GM12801 (cell line): Measurements from ENCODE around the gene CRAT.

ENCODE experiments used
- TF ChIP-seq, protein P1 (sequence below): IDR thresholded peaks from one replicate; pipeline ENCODE4 v1.5.1; 2011; ENCODE audit warnings: control low read depth; ENCODE audit not compliant: insufficient read length; ENCODE audit errors: extremely low read depth

CRAT gene

DNA sequence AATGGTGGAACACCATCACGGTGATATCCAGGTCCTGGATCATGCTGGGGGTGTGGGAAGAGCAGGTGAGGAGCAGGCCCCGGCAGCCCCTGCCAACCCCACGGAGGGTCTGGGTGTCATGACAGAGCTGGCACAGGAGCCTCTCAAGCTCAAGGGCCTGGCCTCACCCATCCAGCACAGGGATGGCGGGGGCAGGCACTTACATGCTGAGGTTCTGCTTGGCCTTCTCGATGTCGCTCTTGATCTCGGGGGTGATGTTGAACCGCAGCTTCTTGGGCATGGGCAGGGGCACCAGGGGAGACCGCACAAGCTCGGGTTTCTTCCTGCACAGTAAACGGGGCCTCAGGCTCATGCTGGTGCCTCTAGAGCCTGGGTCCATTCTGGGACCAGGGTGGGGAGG lies 12.3 kb downstream of the CRAT start:
- TF ChIP-seq, protein P1, sequence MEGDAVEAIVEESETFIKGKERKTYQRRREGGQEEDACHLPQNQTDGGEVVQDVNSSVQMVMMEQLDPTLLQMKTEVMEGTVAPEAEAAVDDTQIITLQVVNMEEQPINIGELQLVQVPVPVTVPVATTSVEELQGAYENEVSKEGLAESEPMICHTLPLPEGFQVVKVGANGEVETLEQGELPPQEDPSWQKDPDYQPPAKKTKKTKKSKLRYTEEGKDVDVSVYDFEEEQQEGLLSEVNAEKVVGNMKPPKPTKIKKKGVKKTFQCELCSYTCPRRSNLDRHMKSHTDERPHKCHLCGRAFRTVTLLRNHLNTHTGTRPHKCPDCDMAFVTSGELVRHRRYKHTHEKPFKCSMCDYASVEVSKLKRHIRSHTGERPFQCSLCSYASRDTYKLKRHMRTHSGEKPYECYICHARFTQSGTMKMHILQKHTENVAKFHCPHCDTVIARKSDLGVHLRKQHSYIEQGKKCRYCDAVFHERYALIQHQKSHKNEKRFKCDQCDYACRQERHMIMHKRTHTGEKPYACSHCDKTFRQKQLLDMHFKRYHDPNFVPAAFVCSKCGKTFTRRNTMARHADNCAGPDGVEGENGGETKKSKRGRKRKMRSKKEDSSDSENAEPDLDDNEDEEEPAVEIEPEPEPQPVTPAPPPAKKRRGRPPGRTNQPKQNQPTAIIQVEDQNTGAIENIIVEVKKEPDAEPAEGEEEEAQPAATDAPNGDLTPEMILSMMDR = no peak

DNA sequence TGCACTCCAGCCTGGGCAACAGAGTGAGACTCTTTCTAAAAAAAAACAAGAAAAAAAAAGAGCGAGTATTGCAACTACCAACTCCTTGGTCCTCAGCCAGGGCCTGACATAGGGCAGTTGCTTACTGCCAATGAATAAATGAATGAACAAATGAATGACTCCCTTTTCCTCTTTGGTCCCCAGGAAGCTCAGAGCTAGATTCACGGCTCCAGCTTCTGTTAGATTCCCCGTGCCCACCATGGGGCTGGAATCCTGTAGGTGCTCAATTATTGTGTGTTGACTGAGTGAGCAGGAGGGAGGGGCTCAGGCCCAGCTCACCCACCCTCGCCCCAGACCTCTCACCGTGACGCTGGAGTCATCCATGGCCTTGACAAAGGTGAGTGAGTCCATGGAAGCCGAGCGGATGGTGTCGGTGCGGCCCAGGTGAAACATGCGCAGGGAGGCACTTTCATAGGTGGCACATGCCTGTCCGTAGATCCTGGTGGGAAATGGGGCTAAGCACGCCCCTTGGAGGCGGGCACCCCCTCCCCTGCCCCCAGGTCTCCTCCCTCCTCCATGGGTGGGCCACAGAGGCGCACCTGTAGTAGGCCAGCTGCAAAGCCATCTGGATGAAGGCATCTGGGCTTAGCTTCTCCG lies 12.8 kb downstream of the CRAT start:
- TF ChIP-seq, protein P1 = no peak

DNA sequence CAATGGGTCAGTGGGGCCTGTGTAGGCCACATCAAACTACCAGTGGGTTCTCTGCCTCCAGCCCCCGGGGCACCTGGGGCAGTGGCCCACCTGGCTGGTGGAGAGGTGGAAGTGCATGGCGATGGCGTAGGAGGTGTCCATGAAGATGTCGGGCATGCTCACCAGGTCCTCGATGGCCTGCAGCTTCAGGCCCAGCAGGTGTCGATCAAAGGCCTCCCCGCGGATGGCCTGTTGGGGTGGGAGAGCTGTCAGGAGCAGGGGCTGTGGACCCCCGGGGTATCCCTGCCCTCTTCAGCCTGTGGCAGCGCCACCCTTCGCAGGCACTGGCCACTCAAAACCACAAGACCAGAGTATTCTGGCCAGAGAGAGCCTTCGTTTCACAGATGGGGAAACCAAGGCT lies 14.7 kb downstream of the CRAT start:
- TF ChIP-seq, protein P1 = no peak

DNA sequence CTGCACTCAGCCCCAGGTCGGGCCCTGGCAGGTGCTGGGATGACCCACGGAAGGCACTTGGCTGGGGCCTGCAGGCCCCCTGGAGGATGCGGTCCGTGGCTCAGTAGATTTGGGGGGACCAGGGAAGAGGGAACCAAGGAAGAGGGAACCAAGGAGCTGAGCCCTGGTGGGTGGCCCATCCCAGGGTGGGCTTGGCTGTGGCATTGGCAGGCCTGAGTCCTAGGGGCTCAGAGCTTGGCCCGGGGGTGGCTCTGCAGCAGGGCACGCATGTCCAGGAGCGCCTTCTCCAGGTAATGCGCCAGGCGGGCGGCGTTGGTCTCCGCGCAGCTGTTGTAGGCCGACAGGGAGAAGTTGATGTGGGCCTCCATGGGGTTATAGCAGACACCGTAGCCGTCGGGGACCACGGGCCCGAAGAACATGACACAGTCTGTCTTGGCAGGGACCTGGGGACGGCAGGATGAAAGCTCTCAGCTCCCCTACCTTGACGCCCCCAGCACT lies 15.4 kb downstream of the CRAT start:
- TF ChIP-seq, protein P1 = no peak

DNA sequence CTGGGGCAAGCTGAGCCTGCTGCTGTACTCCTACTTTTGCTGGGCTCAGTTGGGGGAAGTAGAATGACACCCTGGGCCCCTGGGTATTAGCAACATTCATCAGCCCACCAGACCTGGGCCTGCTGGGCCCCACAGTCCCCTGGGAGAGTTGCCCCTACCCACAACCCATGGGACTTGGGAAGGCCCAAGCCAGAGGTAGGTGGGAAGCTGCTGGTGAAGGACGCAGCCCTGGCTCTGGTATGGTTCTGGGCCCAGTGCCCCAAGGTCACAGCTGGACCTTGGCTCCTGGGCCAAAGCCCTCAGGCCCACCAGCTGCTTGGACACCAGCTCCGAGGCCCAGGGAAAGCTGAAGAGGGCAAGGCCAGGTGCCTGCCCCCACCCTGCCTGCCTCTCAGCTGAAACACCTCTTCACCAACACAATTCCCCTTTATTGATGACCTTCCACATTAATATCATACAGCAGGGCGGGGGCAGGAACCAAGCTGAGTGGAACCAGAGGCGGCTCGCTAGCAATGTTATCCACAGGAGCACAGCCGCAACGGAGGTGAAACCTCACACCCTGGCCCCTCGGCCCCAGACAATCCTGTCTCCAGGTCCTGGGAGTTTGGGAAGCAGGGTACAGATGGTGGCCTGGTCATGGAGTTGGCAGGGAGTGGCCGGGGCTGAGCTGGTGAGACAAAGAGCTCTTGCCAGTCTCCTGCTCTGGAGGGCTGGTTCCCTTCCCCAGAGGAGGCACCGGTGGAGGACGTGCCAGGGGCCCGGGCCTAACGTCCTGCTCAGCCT lies 16.0 kb downstream of the CRAT start:
- TF ChIP-seq, protein P1 = no peak

DNA sequence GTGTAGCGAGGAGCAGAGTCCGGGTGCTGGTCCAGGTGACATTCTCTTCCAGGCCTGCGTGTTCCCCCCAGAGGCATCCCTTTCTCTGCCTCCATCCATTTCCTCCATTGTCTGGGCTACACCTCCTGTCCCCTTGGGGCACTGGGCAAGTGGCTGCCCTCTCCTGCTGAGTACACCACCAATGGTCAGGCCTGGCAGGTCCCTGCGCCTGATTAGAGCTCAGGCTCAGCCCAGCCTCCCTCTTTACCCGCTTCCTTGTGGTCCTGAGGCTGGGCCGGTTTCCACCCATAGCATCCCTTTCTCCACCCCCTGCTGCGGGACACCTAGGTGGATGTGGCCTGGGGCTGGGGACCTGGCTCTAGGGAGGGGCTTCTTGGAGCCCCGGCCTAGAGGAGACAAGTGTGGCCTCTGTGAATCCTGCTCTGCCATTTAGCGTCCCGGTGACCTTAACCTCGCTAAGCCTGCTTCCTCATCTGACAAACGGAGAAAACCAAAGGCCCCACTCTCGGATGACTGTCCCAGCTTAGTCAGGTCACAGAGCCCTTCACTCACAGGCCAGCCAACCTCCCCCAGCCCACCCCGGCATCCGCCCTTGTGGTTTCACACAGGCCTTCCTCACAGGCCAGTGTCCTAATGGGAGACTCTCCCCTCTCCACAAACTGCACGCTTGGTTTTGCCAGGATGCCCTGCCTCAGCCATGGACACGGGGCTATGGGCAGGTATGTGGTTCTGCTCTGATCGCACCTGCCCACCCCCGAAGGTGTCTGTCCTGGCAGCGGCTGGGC lies 16.8 kb downstream of the CRAT start:
- TF ChIP-seq, protein P1 = no peak

DNA sequence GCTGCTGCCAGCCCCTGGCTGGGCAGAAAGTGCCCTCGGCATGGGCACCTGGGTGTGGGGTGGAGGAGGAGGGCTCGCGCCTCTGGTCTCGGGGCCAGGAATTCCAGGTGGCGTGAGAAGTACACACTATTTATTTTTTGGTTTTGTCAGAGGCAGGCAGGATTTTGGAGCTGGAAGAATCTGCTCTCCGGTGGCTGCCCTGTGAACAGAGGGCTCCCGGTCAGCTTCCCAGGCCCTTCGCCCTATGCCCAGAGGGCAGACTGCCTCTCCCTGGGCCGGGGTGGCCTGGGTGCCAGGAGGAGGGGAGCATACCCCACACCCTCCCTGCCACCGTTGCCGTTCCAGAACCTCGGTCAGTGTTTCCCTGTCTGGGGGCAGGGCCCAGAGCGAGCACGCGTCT lies 21.3 kb downstream of the CRAT start:
- TF ChIP-seq, protein P1 = no peak
